Caco-2 (cell line): ENCODE results near the gene ZNF521. TPM values are rescaled to one million over a fixed set of nuclear protein-coding genes. Genes with fewer than 3 reads are reported as not detected.

Experiments used
- BruUV-seq: library from RNA; stranded (reverse); fragments of 400-500 nt; replicated peaks from 2 replicates; lab custom pipeline; 2021; lab: Mats Ljungman, UMichigan
- CTCF ChIA-PET: fragments of 300-600 bp; sonication (Branson Sonifier 250); formaldehyde crosslinking; loops from one replicate; lab custom pipeline; 2022; ENCODE audit warnings: antibody characterized with exemption; lab: Charles Lee
- POLR2A ChIA-PET: fragments of 300-600 bp; sonication (Branson Sonifier 250); formaldehyde crosslinking; loops from one replicate; lab custom pipeline; 2022; ENCODE audit warnings: antibody characterized with exemption; lab: Charles Lee
- DNase-seq, 2 experiments: peaks; one replicate each; pipeline versions ENCODE4 v3.0.0 to v3.0.0-alpha.2; 2020 to 2022
- H3K27me3 ChIP-seq: replicated peaks from 2 replicates; pipeline ENCODE4 v1.6.0; 2011; ENCODE audit warnings: low read length; ENCODE audit not compliant: control insufficient read depth, insufficient read depth
- H3K36me3 ChIP-seq: 2 replicates; pipeline ENCODE4 v1.5.1; 2011; ENCODE audit warnings: low read length; ENCODE audit not compliant: control insufficient read depth, insufficient read depth
- H3K4me1 ChIP-seq: fragments of 250-450 bp; sonication (Bioruptor Pico); 2 replicates; pipeline ENCODE4 v1.5.1; 2020; ENCODE audit warnings: mild to moderate bottlenecking
- H3K4me3 ChIP-seq: 2 replicates; pipeline ENCODE4 v1.5.1; 2011; ENCODE audit warnings: low read depth, mild to moderate bottlenecking, control low read depth, low read length
- H3K9me3 ChIP-seq: fragments of 250-450 bp; sonication (Bioruptor Pico); 2 replicates; pipeline ENCODE4 v1.5.1; 2020; ENCODE audit warnings: mild to moderate bottlenecking, moderate library complexity
- H3K27ac Mint-ChIP-seq: one replicate; pipeline ENCODE4 v1.8.0; 2022; ENCODE audit warnings: mixed read lengths; ENCODE audit not compliant: unreplicated experiment
- H3K27me3 Mint-ChIP-seq: one replicate; pipeline ENCODE4 v1.8.0; 2022; ENCODE audit warnings: mixed read lengths; ENCODE audit not compliant: insufficient read depth, unreplicated experiment
- H3K36me3 Mint-ChIP-seq: one replicate; pipeline ENCODE4 v1.8.0; 2022; ENCODE audit warnings: mild to moderate bottlenecking, mixed read lengths; ENCODE audit not compliant: insufficient read depth, unreplicated experiment
- H3K4me1 Mint-ChIP-seq: one replicate; pipeline ENCODE4 v1.8.0; 2022; ENCODE audit warnings: low read depth, mixed read lengths; ENCODE audit not compliant: unreplicated experiment
- H3K4me3 Mint-ChIP-seq: one replicate; pipeline ENCODE4 v1.8.0; 2022; ENCODE audit warnings: mild to moderate bottlenecking, moderate library complexity, mixed read lengths; ENCODE audit not compliant: unreplicated experiment
- H3K9me3 Mint-ChIP-seq: one replicate; pipeline ENCODE4 v1.8.0; 2022; ENCODE audit warnings: mixed read lengths; ENCODE audit not compliant: unreplicated experiment
- intact Hi-C: fragments of 100-400 bp; cut with micrococcal nuclease; formaldehyde crosslinking; loops from one replicate; pipeline ENCODE4 v1.10.0; 2022; ENCODE audit not compliant: unreplicated experiment
- total RNA-seq: library from RNA; stranded (reverse); gene quantifications from 2 replicates; pipeline ENCODE4 v1.2.3, GENCODE V29; 2022
- TF ChIP-seq, protein P1 (sequence below), 2 experiments: fragments of 200-600 bp in 1 of 2; IDR thresholded peaks; 1 replicate in 1 of 2; 2 replicates in 1 of 2; pipeline versions ENCODE4 v1.5.1 to v1.8.0; 2011 to 2022; ENCODE audit warnings: antibody characterized with exemption in 1 of 2, control low read depth in 1 of 2, inconsistent platforms in 1 of 2, low read depth in 1 of 2, low read length in 1 of 2, mild to moderate bottlenecking in 1 of 2, moderate library complexity in 1 of 2; ENCODE audit not compliant: insufficient read depth in 1 of 2, severe bottlenecking in 1 of 2, unreplicated experiment in 1 of 2

Gene ZNF521
- total RNA-seq, 1 experiment from 2014 or later: not detected

DNA sequence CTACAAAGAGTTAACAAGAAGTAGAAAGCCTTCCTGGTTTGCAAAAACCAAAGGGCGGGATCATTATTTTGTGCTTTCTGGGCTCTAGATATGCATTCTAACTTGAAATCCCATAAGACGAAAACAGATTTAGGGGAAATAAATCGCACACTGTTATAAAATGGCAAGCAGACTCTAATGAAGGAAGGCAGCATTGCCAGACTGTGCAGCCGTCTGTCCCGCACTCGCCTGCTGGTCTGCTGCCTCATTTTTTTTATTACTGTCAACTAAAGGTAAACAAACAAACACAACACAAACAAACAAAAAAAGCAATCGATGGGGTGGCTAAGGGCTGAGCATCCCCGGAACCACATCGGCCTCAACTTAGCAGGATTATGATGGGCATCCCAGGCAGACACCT is 24.4 kb downstream of the ZNF521 start:
- ChIA-PET POLR2A (no interaction called here), CTCF (no interaction called here)
- DNase-seq: no peak
- Histone ChIP-seq H3K4me1 (no peaks in the 10 kb centered on the region), H3K36me3 (no peaks in the 10 kb centered on the region), H3K9me3 (no peaks in the 10 kb centered on the region), H3K4me3 (no peak overlapping the region), H3K27me3 (no peaks in the 10 kb centered on the region)
- Mint-ChIP-seq H3K9me3 (no peaks in the 10 kb centered on the region), H3K36me3 (no peaks in the 10 kb centered on the region), H3K27me3 (peaks cover 5% of the 10 kb centered on the region), H3K4me3 (no peak overlapping the region), H3K27ac (no peak overlapping the region), H3K4me1 (no peaks in the 10 kb centered on the region)
- TF ChIP-seq, protein P1, sequence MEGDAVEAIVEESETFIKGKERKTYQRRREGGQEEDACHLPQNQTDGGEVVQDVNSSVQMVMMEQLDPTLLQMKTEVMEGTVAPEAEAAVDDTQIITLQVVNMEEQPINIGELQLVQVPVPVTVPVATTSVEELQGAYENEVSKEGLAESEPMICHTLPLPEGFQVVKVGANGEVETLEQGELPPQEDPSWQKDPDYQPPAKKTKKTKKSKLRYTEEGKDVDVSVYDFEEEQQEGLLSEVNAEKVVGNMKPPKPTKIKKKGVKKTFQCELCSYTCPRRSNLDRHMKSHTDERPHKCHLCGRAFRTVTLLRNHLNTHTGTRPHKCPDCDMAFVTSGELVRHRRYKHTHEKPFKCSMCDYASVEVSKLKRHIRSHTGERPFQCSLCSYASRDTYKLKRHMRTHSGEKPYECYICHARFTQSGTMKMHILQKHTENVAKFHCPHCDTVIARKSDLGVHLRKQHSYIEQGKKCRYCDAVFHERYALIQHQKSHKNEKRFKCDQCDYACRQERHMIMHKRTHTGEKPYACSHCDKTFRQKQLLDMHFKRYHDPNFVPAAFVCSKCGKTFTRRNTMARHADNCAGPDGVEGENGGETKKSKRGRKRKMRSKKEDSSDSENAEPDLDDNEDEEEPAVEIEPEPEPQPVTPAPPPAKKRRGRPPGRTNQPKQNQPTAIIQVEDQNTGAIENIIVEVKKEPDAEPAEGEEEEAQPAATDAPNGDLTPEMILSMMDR (IDR thresholded peaks at IDR 0.05; ENCODE audit: insufficient read depth in 1 of 2, low read depth in 1 of 2, low read length in 1 of 2, severe bottlenecking in 1 of 2, unreplicated experiment in 1 of 2): no peak
- intact Hi-C loops: no loop called here
- BruUV-seq: no TSS peak

DNA sequence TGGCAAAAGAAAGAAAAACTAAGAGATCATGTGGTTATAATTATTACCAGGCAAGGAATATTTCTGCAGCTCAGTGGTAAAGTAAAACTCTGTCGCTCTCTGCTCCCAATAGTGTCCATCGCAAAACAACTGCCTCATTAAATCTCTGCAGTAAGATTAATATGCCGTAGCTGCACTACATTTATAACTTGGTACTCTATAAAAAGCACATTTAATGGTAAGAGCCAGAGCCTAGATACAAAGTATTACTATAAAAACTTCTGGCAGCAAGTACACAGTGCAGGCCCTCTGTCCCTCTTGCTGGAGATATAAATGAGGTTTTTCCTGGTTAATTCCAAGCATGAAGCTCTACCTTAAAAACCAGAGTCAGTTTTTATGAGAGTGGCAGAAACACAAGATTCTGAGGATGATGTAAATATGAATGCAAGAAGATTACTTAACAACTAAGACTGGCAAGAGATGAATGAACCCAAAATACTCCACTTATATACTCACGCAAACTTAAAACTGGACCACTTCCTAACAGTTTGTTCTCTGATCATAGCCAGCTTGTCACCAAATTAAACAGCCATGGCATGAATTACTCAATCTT is 25.5 kb downstream of the ZNF521 start:
- no TSS peak for BruUV-seq
- Mint-ChIP-seq H3K9me3 (no peaks in the 10 kb centered on the region), H3K4me3 (no peak overlapping the region), H3K36me3 (no peaks in the 10 kb centered on the region), H3K27me3 (peaks cover 5% of the 10 kb centered on the region), H3K4me1 (no peaks in the 10 kb centered on the region), H3K27ac (no peak overlapping the region)
- TF ChIP-seq, protein P1 (IDR thresholded peaks at IDR 0.05; ENCODE audit: insufficient read depth in 1 of 2, low read depth in 1 of 2, low read length in 1 of 2, severe bottlenecking in 1 of 2, unreplicated experiment in 1 of 2): no peak
- intact Hi-C loops: no loop called here
- no peaks in the 10 kb centered on the region for H3K4me1 ChIP-seq
- H3K36me3 ChIP-seq: no peaks in the 10 kb centered on the region
- CTCF ChIA-PET: no interaction called here
- H3K9me3 ChIP-seq: no peaks in the 10 kb centered on the region
- POLR2A ChIA-PET: no interaction called here
- no peaks in the 10 kb centered on the region for H3K27me3 ChIP-seq
- no peak overlapping the region for H3K4me3 ChIP-seq
- no peak for DNase-seq

DNA sequence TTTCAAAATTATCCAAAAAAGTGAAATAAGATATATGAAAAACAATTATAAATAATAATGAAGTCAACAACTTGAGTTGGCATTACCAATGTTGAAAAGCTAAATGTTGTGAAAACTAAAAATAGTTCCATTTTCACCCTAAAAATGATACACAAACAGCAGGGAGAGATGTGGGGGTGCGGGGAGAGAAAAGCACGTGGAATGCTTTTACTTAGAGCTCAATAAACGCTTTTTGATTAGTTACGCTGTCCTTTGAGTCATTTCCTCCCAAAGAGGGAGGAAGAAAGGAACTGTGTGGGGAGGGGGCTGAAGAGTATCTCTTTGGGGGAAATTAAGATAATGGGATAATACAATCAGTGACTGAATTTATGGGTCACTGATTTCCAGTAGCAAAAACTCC is 29.2 kb downstream of the ZNF521 start:
- H3K27me3 ChIP-seq: no peaks in the 10 kb centered on the region
- no peak overlapping the region for H3K4me3 ChIP-seq
- Mint-ChIP-seq H3K9me3 (no peaks in the 10 kb centered on the region), H3K36me3 (no peaks in the 10 kb centered on the region), H3K27ac (no peak overlapping the region), H3K4me1 (no peaks in the 10 kb centered on the region), H3K4me3 (no peak overlapping the region), H3K27me3 (no peaks in the 10 kb centered on the region)
- intact Hi-C loops: no loop called here
- no peaks in the 10 kb centered on the region for H3K4me1 ChIP-seq
- ChIA-PET CTCF (no interaction called here), POLR2A (no interaction called here)
- TF ChIP-seq, protein P1 (IDR thresholded peaks at IDR 0.05; ENCODE audit: insufficient read depth in 1 of 2, low read depth in 1 of 2, low read length in 1 of 2, severe bottlenecking in 1 of 2, unreplicated experiment in 1 of 2): no peak
- no peak for DNase-seq
- H3K9me3 ChIP-seq: no peaks in the 10 kb centered on the region
- BruUV-seq: no TSS peak
- no peaks in the 10 kb centered on the region for H3K36me3 ChIP-seq
